ENCODE results near the gene TRIOBP. TPM values are rescaled to one million over a fixed set of nuclear protein-coding genes. Genes with fewer than 3 reads are reported as not detected.

The TRIOBP gene
- total and polyA plus RNA-seq, 2 donors (not counting 3 experiments of a cell fraction or from before 2014, with no cell fraction given) = 60.6 to 104 TPM

GRCh38 chr22:37734402-37734700 is 37.5 kb downstream of the TRIOBP start:
- H2AFZ ChIP-seq (ENCODE audit: low read depth, low read length) = no peak overlapping the region
- no peaks in the 10 kb centered on the region for H3K27me3 ChIP-seq (ENCODE audit: control insufficient read depth in 2 of 2, insufficient read depth in 2 of 2, low read length in 2 of 2)
- H3K27ac ChIP-seq (ENCODE audit: insufficient read depth, low read depth, low read length) = no peak overlapping the region
- no peak overlapping the region for H3K9ac ChIP-seq (replicated peaks; ENCODE audit: extremely low read depth, insufficient read depth, low read length)
- no peaks in the 10 kb centered on the region for H3K36me3 ChIP-seq (ENCODE audit: control insufficient read depth in 2 of 2, extremely low read depth in 1 of 2, insufficient read depth in 2 of 2, low read length in 2 of 2)
- dilution Hi-C loops (cut with MboI; ENCODE audit: extremely low pct_ligation_motif_present, low sequenced_read_pairs) (no loop called here), intact Hi-C loops (cut with micrococcal nuclease) (no loop called here)
- FAIRE-seq (no peak), DNase-seq (ENCODE audit: low read depth, low spot score) (no peak)
- no peaks in the 10 kb centered on the region for H4K20me1 ChIP-seq (replicated peaks; ENCODE audit: control insufficient read depth, extremely low read depth, insufficient read depth, low read length)
- H3K9me1 ChIP-seq (replicated peaks; ENCODE audit: control insufficient read depth, extremely low read depth, insufficient read depth, low read length) = no peaks in the 10 kb centered on the region
- H3K79me2 ChIP-seq (ENCODE audit: control insufficient read depth, insufficient read depth, low read length) = no peaks in the 10 kb centered on the region
- H3K9me3 ChIP-seq (replicated peaks; ENCODE audit: control insufficient read depth, insufficient read depth, low read length) = no peaks in the 10 kb centered on the region
- BruUV-seq (replicated peaks) = no TSS peak
- no peak overlapping the region for H3K4me2 ChIP-seq (ENCODE audit: insufficient read depth, low read length)
- H3K4me3 ChIP-seq (replicated peaks in 1 of 3; ENCODE audit: insufficient read depth in 1 of 3, low read depth in 1 of 3, low read length in 3 of 3) = no peak overlapping the region
- ChIA-PET POLR2A (no interaction called here), CTCF (interaction anchor here (0.7 to 4.5 kb wide), 6 partner anchors 20 to 127 kb away, joined by 3 to 48 read pairs (median 4); partner anchors contain the start of genes NOL12 and TRIOBP)
- H3K4me1 ChIP-seq (ENCODE audit: control insufficient read depth, extremely low read depth, insufficient read depth, low read length) = no peaks in the 10 kb centered on the region
- TF ChIP-seq GATA2 (IDR thresholded peaks at IDR 0.05; ENCODE audit: insufficient read depth, insufficient read length, low read depth, low read length) (no peak), MAX (IDR thresholded peaks at IDR 0.05; ENCODE audit: insufficient read depth, insufficient read length) (no peak), JUN (IDR thresholded peaks at IDR 0.05; ENCODE audit: borderline replicate concordance, insufficient read depth, insufficient read length, low read depth) (no peak), MYC (IDR thresholded peaks at IDR 0.05; ENCODE audit: low read depth, low read length) (no peak), POLR2A (IDR thresholded peaks at IDR 0.05; ENCODE audit: low read depth, low read length) (no peak), CTCF (IDR thresholded peaks at IDR 0.05; ENCODE audit: extremely low read depth in 1 of 2, insufficient read depth in 1 of 2, low read depth in 1 of 2, low read length in 2 of 2) (no peak), EZH2 (IDR thresholded peaks at IDR 0.05; ENCODE audit: borderline replicate concordance, low read depth, low read length, severe bottlenecking) (no peak), FOS (IDR thresholded peaks at IDR 0.05; ENCODE audit: borderline replicate concordance, insufficient read depth, low read length) (no peak), POLR2AphosphoS5 (IDR thresholded peaks at IDR 0.05; ENCODE audit: insufficient read depth, low read depth, low read length) (no peak)

Data from endothelial cell of umbilical vein (primary cell).